ENCODE results near the gene FETUB. TPM values are rescaled to one million over a fixed set of nuclear protein-coding genes. Genes with fewer than 3 reads are reported as not detected.
A peak's percentile ranks its signal among the peaks of the same experiment; 100 is the strongest.

Gene FETUB
- not detected in 2 replicates for total RNA-seq (2014; rRNA removed; shearing (Covaris generic); ENCODE audit: low replicate concordance)

- Histone ChIP-seq H3K36me3 (no peaks in the 10 kb centered on the region), H3K9me3 (peaks cover 11% of the 10 kb centered on the region), H3K4me3 (no peak within 1 kb of the TSS), H3K27me3 (peaks cover 16% of the 10 kb centered on the region)
- no peak for DNase-seq
These were observed at the start of gene FETUB for GRCh38 chr3:186639778-186640472. Gene FETUB (plus strand): TSS chr3:186640399. CDS start chr3:186640461, 62 bp downstream.

DNA sequence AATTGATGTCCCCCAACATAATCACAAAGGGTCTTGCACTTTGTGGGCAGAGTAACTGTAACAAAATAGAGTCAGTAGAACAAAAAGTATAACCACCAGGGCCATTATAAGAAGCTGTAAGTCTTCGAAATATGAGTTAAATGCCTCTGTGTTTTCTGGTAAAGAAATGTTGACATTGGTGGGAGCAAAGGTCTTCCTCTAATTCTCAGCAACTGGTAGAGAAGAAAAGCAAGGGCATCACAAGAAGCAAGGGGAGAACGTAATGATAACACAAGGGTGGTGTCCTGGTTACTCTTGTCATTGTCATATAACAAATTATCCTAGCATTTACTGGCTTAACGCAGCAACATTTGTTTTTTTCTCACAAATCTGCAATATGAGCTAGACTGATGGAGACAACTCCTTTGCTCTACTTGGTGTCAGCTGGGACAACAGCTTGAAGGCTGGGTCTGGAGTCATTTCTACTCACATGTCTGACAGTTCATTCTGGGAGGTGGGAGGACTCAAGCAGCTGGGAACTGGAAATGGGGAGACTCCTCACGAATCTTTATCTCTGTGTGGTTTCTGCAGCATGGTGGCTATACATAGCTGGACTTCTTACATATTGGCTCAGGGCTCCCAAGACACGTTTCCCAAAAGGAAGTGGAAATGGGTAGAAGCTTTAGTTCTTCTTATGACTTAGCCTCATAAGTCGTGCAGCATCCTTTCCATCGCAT lies 49.5 kb upstream of the FETUB start:
- no peak overlapping the region for H3K4me3 ChIP-seq
- H3K27me3 ChIP-seq = no peaks in the 10 kb centered on the region
- DNase-seq = no peak
- H3K9me3 ChIP-seq = no peaks in the 10 kb centered on the region
- H3K36me3 ChIP-seq = peaks cover 3% of the 10 kb centered on the region; the same call in 1 of the 2 replicates

- DNase-seq = no peak
- Histone ChIP-seq H3K9me3 (no peaks in the 10 kb centered on the region), H3K4me3 (no peak overlapping the region), H3K36me3 (no peaks in the 10 kb centered on the region), H3K27me3 (no peaks in the 10 kb centered on the region)
These were observed 47.5 kb upstream of the FETUB start for GRCh38 chr3:186592682-186593081.

DNA sequence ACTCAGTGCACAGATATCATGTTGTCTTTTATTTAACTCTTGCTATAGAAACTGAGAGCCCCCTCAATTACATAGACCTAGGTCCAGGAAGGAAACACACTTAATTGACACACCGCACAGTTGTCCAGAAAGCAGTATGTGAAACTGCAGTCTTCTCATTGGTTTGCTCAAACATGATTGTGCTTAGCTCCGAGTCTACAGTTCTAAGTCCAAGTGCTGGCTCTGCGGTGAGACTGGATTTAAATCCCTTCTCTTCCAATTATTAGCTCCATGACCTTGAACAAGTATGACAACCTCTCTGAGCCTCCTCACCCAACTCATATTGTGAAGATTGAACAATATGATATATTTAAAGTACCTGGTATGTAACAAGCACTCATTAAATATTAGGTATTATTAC lies 46.3 kb upstream of the FETUB start:
- Histone ChIP-seq H3K9me3 (no peaks in the 10 kb centered on the region), H3K36me3 (no peaks in the 10 kb centered on the region), H3K27me3 (no peaks in the 10 kb centered on the region), H3K4me3 (no peak overlapping the region)
- DNase-seq = no peak

- no peaks in the 10 kb centered on the region for H3K36me3 ChIP-seq
- no peaks in the 10 kb centered on the region for H3K9me3 ChIP-seq
- no peaks in the 10 kb centered on the region for H3K27me3 ChIP-seq
- no peak for DNase-seq
- no peak overlapping the region for H3K4me3 ChIP-seq
These were observed 45.5 kb upstream of the FETUB start for GRCh38 chr3:186594591-186595113.

DNA sequence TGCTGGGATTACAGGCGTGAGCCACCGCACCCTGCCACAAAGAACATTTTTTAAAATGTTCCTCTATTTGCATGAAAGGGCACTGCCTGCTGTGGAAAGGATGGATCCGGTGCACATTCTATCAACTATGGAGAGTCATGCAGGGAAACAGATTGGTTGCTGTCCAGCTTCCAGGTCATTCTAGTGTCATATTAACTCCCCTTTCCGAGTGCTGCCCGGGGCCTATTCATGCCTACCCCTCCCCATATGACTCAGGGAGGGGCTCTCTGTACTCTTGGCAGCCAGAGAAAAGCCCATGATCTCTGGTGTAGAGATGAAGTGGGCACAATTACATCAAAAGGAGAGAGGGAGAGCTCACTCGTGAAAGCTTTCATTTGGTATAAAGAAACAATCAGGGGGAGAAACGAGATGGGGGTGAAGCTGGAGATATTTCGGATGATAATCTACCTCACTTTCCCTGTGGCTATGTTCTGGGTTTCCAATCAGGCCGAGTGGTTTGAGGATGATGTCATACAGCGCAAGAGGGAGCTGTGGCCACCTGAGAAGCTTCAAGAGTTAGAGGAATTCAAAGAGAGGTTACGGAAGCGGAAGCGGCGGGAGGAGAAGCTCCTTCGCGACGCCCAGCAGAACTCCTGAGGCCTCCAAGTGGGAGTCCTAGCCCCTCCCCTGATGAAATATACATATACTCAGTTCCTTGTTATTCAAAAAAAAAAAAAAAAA lies 43.5 kb upstream of the FETUB start:
- DNase-seq = no peak
- H3K27me3 ChIP-seq = no peaks in the 10 kb centered on the region
- H3K9me3 ChIP-seq = no peaks in the 10 kb centered on the region
- H3K36me3 ChIP-seq = no peaks in the 10 kb centered on the region
- no peak overlapping the region for H3K4me3 ChIP-seq

DNA sequence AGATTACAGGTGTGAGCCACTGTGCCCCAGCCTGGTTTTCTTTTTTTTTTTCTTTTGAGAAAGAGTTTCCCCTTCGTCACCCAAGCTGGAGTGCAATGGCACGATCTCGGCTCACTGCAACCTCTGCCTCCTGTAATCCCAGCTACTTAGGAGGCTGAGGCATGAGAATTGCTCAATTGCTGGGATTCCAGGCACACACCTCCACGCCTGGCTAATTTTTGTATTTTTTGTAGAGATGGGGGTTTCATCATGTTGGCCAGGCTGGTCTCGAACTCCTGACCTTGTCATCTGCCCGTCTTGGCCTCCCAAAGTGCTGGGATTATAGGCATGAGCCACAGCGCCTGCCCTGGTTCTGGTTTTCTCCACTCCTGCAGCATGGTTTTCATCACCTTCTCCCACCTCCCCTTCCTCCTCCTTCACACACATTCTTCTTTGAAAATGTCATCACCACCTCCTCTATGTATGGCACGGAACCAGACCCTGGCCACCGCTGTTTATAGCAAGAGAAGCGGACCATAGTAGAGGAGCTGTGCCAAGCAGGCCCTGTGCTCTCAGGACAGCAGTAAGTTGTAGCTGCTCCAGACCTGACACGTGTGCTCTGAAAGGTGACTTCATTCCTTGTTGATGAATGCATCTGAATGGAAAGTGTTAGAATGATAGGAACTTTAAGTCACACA lies 42.0 kb upstream of the FETUB start:
- H3K9me3 ChIP-seq = no peaks in the 10 kb centered on the region
- no peaks in the 10 kb centered on the region for H3K36me3 ChIP-seq
- peak; percentile 92 for DNase-seq
- no peak overlapping the region for H3K4me3 ChIP-seq
- H3K27me3 ChIP-seq = no peaks in the 10 kb centered on the region; the same call in 1 of the 2 replicates

GRCh38 chr3:186598794-186599141 lies 41.4 kb upstream of the FETUB start:
- Histone ChIP-seq H3K4me3 (no peak overlapping the region), H3K36me3 (no peaks in the 10 kb centered on the region), H3K9me3 (no peaks in the 10 kb centered on the region), H3K27me3 (no peaks in the 10 kb centered on the region; the same call in 1 of the 2 replicates)
- no peak for DNase-seq

DNA sequence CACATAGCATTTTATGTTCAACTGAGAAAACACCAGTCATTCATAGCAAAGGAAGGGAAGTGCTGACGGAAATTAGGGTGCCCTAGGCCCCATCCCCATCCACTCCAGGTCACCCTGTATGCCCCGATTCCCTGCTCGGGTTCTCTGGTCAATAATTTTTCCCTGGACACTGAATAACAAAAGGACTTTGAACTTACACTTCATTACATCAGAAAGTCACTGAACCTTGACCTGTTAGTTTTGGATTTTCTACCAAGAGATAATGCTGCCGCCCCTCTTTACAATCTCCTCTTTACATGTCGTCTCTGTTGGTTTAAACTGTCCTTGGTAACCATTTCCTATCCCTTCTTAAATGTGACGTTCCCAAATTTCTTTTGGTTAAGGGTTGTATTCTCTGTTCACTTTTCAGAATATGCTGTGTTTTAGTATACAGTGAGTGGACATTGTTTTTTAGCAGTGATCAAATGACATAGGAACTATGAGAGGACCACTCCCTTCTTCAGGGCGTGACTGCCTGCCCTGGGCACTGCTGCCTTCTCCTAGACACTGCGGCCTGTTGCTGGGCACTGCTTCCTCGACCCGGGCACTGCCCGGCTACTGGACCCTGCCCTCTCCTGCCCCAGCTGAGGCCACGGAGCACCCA lies 40.9 kb upstream of the FETUB start:
- DNase-seq = no peak
- Histone ChIP-seq H3K4me3 (no peak overlapping the region), H3K9me3 (no peaks in the 10 kb centered on the region), H3K27me3 (no peaks in the 10 kb centered on the region; the same call in 1 of the 2 replicates), H3K36me3 (no peaks in the 10 kb centered on the region)

DNA sequence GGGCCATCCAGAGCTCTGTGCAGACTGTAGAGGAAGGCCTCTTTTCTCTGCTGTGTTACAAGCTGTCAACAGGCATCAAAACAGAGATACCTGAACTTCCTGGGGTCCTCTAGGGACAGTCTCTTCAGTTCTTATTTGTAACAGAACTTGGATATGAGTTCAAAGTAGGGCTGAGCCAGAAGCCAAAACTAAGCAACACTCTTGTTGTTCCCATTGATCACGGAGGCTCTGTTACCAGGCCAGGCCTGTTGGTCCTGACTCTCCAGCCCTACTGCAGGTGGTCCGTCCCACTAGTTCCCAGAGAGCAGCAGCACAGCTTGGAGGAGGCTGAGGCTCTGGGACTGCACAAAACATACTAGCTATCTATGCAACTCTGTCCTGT lies 40.4 kb upstream of the FETUB start:
- no peak overlapping the region for H3K4me3 ChIP-seq
- DNase-seq = no peak
- no peaks in the 10 kb centered on the region for H3K9me3 ChIP-seq
- H3K27me3 ChIP-seq = no peaks in the 10 kb centered on the region; the same call in 1 of the 2 replicates
- no peaks in the 10 kb centered on the region for H3K36me3 ChIP-seq

- no peaks in the 10 kb centered on the region for H3K9me3 ChIP-seq
- no peak for DNase-seq
- no peaks in the 10 kb centered on the region; the same call in 1 of the 2 replicates for H3K27me3 ChIP-seq
- no peaks in the 10 kb centered on the region for H3K36me3 ChIP-seq
- no peak overlapping the region for H3K4me3 ChIP-seq
These were observed 39.3 kb upstream of the FETUB start for GRCh38 chr3:186600896-186601295.

GRCh38 chr3:186603159-186603558 lies 37.0 kb upstream of the FETUB start:
- Histone ChIP-seq H3K27me3 (no peaks in the 10 kb centered on the region; the same call in 1 of the 2 replicates), H3K9me3 (no peaks in the 10 kb centered on the region), H3K4me3 (no peak overlapping the region), H3K36me3 (no peaks in the 10 kb centered on the region)
- DNase-seq = no peak

DNA sequence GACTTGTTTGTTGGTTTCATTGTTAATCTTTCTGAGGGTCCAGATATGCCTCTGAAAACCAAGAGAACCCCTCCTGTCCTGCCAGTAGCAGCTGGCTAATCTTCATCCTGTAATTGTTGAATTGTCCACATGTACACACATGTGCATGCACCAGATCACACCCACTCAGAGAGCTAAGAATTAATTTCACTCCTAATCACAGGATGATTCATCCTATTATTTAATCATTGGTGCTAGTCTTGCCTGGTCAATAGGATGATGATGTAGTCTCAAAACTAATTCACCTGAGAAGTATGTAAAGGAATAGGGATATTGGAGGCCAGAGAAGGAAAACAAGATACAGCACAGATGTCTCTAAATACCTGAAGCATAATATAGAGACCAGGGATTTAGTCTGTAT lies 35.1 kb upstream of the FETUB start:
- H3K9me3 ChIP-seq = no peaks in the 10 kb centered on the region
- H3K4me3 ChIP-seq = no peak overlapping the region
- no peak for DNase-seq
- H3K27me3 ChIP-seq = no peaks in the 10 kb centered on the region; the same call in 1 of the 2 replicates
- H3K36me3 ChIP-seq = no peaks in the 10 kb centered on the region

- H3K27me3 ChIP-seq = no peaks in the 10 kb centered on the region; the same call in 1 of the 2 replicates
- no peak overlapping the region for H3K4me3 ChIP-seq
- DNase-seq = no peak
- H3K9me3 ChIP-seq = no peaks in the 10 kb centered on the region
- H3K36me3 ChIP-seq = no peaks in the 10 kb centered on the region
These were observed 34.3 kb upstream of the FETUB start for GRCh38 chr3:186605561-186606545.

- DNase-seq = no peak
- Histone ChIP-seq H3K4me3 (no peak overlapping the region), H3K9me3 (no peaks in the 10 kb centered on the region), H3K27me3 (no peaks in the 10 kb centered on the region), H3K36me3 (no peaks in the 10 kb centered on the region)
These were observed 31.5 kb upstream of the FETUB start for GRCh38 chr3:186608624-186609215.

Measured in MG63 (cell line).